Upper lobe of left lung (tissue), 4 donors: ENCODE results near the gene TSPAN2.

Experiments
- CTCF ChIP-seq, 6 experiments: fragments of 450-650 bp in 4 of 6; fragments of 200-600 bp in 2 of 6; sonication (generic) in 2 of 6; IDR thresholded peaks; one replicate each; pipeline ENCODE4 v1.5.1; 2016 to 2019; ENCODE audit warnings: antibody characterized with exemption in 6 of 6
- EP300 ChIP-seq, 4 donors: sonication (generic); formaldehyde crosslinking; IDR thresholded peaks; one replicate each; pipeline ENCODE4 v1.5.1; 2017; ENCODE audit warnings: antibody characterized with exemption in 4 of 4, control low read depth in 2 of 4
- POLR2A ChIP-seq, 4 donors: fragments of 450-650 bp; IDR thresholded peaks; one replicate each; pipeline ENCODE4 v1.5.1; 2016 to 2017; ENCODE audit warnings: antibody characterized with exemption in 4 of 4, mild to moderate bottlenecking in 2 of 4

- no peak for TF ChIP-seq POLR2A (IDR thresholded peaks at IDR 0.05)
- no peak for TF ChIP-seq CTCF (IDR thresholded peaks at IDR 0.05)
- no peak for TF ChIP-seq EP300 (IDR thresholded peaks at IDR 0.05)
Observed at GRCh38 chr1:115136706-115137105, 47.4 kb upstream of the TSPAN2 start.
